ENCODE results near the gene FHL3. TPM values are rescaled to one million over a fixed set of nuclear protein-coding genes. Genes with fewer than 3 reads are reported as not detected.

Gene FHL3
- total and polyA plus RNA-seq, 2 experiments from 2014 or later: 28.3 to 49.0 TPM

GRCh38 chr1:38018864-38019343, 13.6 kb upstream of the FHL3 start:
- H3K4me3 ChIP-seq: no peak overlapping the region
- peaks cover 49% of the 10 kb centered on the region for H3K79me2 ChIP-seq (replicated peaks; ENCODE audit: insufficient read depth)
- H3K9me3 Mint-ChIP-seq: no peaks in the 10 kb centered on the region
- H3K4me2 ChIP-seq: no peak overlapping the region
- no peak overlapping the region; the same call in 1 of the 2 replicates for H3K27ac Mint-ChIP-seq
- H3K9me2 ChIP-seq (ENCODE audit: insufficient read depth): no peaks in the 10 kb centered on the region
- no peak for ATAC-seq
- H4K20me1 ChIP-seq (replicated peaks; ENCODE audit: insufficient read depth): peaks cover 27% of the 10 kb centered on the region
- peaks cover 3% of the 10 kb centered on the region for H3K4me1 Mint-ChIP-seq
- H3K27me3 Mint-ChIP-seq (ENCODE audit: insufficient read depth, low read depth, poor library complexity): no peaks in the 10 kb centered on the region
- H2AFZ ChIP-seq: no peak overlapping the region
- DNase-seq (ENCODE audit: low spot score): peak; percentile 45
- H3K27ac ChIP-seq (ENCODE audit: low read depth): no peak overlapping the region
- H3K27me3 ChIP-seq (ENCODE audit: insufficient read depth): no peaks in the 10 kb centered on the region
- H3K4me3 Mint-ChIP-seq: no peak overlapping the region
- TF ChIP-seq POLR2AphosphoS5 (IDR thresholded peaks at IDR 0.05; ENCODE audit: low read depth) (no peak), ZNF462 (CRISPR knock-in tag; IDR thresholded peaks at IDR 0.05) (no peak), CTCF (conservative IDR thresholded peaks at IDR 0.05; ENCODE audit: low read depth in 2 of 2) (peak; percentile 61 to 67)
- TF ChIP-seq, protein P1, sequence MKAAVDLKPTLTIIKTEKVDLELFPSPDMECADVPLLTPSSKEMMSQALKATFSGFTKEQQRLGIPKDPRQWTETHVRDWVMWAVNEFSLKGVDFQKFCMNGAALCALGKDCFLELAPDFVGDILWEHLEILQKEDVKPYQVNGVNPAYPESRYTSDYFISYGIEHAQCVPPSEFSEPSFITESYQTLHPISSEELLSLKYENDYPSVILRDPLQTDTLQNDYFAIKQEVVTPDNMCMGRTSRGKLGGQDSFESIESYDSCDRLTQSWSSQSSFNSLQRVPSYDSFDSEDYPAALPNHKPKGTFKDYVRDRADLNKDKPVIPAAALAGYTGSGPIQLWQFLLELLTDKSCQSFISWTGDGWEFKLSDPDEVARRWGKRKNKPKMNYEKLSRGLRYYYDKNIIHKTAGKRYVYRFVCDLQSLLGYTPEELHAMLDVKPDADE (IDR thresholded peaks at IDR 0.05): no peak
- H3K4me1 ChIP-seq (ENCODE audit: insufficient read depth): peaks cover 5% of the 10 kb centered on the region; the same call in 1 of the 2 replicates
- H3K36me3 Mint-ChIP-seq (ENCODE audit: low read depth): peaks cover 85% of the 10 kb centered on the region
- peaks cover 64% of the 10 kb centered on the region for H3K36me3 ChIP-seq (ENCODE audit: insufficient read depth)
- H3F3A ChIP-seq (replicated peaks; ENCODE audit: low read depth): peaks cover 32% of the 10 kb centered on the region; the same call in 1 of the 2 replicates

All from GM23338 (cell line).